ENCODE data around the gene MRI1. TPM values are rescaled to one million over a fixed set of nuclear protein-coding genes. Genes with fewer than 3 reads are reported as not detected.

MRI1 gene
- polyA plus RNA-seq (2013, experiment 1 of 4) = 21.9 TPM
- 19.9 TPM for polyA plus RNA-seq (2013, experiment 2 of 4)
- 19.6 TPM for polyA plus RNA-seq (2013, experiment 3 of 4)
- polyA plus RNA-seq (2013, experiment 4 of 4) = 21.3 TPM

DNA sequence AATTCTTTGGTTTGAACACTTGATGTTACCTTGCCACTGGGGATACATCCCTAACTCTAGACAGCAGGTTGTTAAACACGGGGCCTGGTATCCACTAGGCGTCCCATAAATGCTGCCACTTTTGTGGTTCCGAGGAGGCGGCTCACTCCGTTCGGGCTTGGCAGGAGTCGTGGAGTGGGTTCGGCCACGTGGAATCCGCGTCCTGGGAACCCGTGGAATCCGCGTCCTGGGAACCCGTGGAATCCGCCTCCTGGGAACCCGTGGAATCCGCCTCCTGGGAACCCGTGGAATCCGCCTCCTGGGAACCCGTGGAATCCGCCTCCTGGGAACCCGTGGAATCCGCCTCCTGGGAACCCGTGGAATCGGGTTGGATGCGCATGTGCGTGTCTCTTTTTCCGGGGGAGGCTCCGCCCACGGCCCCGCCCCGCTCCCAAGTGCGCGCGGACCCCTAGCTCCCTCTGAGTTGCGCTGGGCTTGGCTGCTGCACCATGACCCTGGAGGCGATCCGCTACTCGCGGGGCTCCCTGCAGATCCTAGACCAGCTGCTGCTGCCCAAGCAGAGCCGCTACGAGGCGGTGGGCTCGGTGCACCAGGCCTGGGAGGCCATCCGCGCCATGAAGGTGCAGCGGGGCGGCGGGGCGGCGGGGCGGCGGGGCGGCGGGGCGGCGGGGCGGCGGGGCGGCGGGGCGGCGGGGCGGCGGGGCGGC lies at the start of gene MRI1:
Gene MRI1 (plus strand): TSS at position 422 of the 707 bp plus-strand sequence. CDS start 67 bp downstream, at position 489.
- peaks cover 14% of the 10 kb centered on the region for H3K36me3 ChIP-seq (ENCODE audit: control insufficient read depth, insufficient read depth, low read length)
- peaks cover 6% of the 10 kb centered on the region for H3K27me3 ChIP-seq (ENCODE audit: control insufficient read depth, insufficient read depth, low read length, poor library complexity, severe bottlenecking)
- no peaks in the 10 kb centered on the region for H3K4me1 ChIP-seq (ENCODE audit: control insufficient read depth, insufficient read depth, low read length)
- peak within 1 kb of the TSS; percentile 53 for H3K4me3 ChIP-seq (ENCODE audit: insufficient read depth, low read depth, low read length)
- no peaks in the 10 kb centered on the region for H3K9me3 ChIP-seq (ENCODE audit: control insufficient read depth, low read length)
- no peak within 1 kb of the TSS for H3K27ac ChIP-seq (ENCODE audit: insufficient read depth, low read depth, low read length, poor library complexity, severe bottlenecking)
- 22 to 24% methylated on average over 65 to 66 of the region's 67 CpGs for WGBS, 2 experiments

DNA sequence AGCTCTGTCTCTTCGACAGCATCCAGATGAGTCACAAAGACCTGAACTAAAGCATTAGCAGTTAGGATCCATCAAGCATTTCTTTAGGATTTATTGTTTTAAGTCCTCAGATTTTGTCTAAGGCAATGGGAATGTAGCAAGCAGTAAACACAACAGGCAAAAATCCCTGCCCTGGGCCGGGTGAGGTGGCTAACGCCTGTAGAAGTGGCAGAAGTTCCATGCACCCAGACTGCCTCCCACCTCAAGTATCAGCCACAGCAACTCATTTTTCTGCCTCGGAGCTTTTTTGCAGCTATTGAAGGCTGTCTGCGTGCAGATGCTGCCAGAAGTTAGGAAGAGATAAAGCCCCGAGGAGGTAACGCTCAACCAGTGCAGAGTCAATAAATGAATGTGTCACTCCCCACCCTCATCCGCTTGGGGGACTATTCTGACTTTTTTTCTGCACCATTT lies 47.1 kb upstream of the MRI1 start:
- no peaks in the 10 kb centered on the region for H3K9me3 ChIP-seq (ENCODE audit: control insufficient read depth, low read length)
- H3K27ac ChIP-seq (ENCODE audit: insufficient read depth, low read depth, low read length, poor library complexity, severe bottlenecking) = no peak overlapping the region
- no peaks in the 10 kb centered on the region for H3K27me3 ChIP-seq (ENCODE audit: control insufficient read depth, insufficient read depth, low read length, poor library complexity, severe bottlenecking)
- H3K4me3 ChIP-seq (ENCODE audit: insufficient read depth, low read depth, low read length) = no peak overlapping the region
- H3K4me1 ChIP-seq (ENCODE audit: control insufficient read depth, insufficient read depth, low read length) = no peaks in the 10 kb centered on the region
- no peaks in the 10 kb centered on the region for H3K36me3 ChIP-seq (ENCODE audit: control insufficient read depth, insufficient read depth, low read length)
- 88 to 90% methylated on average over 8 of the region's 8 CpGs for WGBS, 2 experiments

DNA sequence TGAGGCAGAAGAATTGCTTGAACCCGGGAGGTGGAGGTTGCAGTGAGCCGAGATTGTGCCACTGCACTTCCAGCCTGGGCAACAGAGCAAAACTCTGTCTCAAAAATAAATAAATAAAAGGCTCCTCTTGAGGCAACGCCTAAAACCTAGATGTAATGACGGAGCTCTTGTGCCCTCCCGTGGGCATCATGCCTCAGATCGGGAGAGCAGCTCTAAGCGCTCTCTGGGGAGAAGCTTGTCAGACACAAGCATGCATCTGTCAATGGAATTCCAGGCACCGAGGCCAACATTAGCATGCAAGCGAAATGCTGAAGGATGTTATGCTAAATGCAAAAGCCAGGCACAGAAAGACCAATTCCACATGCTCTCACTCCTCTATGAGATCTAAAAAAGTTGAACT lies 45.6 kb upstream of the MRI1 start:
- Histone ChIP-seq H3K27ac (ENCODE audit: insufficient read depth, low read depth, low read length, poor library complexity, severe bottlenecking) (no peak overlapping the region), H3K9me3 (ENCODE audit: control insufficient read depth, low read length) (no peaks in the 10 kb centered on the region), H3K27me3 (ENCODE audit: control insufficient read depth, insufficient read depth, low read length, poor library complexity, severe bottlenecking) (no peaks in the 10 kb centered on the region), H3K4me1 (ENCODE audit: control insufficient read depth, insufficient read depth, low read length) (no peaks in the 10 kb centered on the region), H3K4me3 (ENCODE audit: insufficient read depth, low read depth, low read length) (no peak overlapping the region), H3K36me3 (ENCODE audit: control insufficient read depth, insufficient read depth, low read length) (no peaks in the 10 kb centered on the region)
- 45 to 46% methylated on average over 9 of the region's 9 CpGs for WGBS, 2 experiments

DNA sequence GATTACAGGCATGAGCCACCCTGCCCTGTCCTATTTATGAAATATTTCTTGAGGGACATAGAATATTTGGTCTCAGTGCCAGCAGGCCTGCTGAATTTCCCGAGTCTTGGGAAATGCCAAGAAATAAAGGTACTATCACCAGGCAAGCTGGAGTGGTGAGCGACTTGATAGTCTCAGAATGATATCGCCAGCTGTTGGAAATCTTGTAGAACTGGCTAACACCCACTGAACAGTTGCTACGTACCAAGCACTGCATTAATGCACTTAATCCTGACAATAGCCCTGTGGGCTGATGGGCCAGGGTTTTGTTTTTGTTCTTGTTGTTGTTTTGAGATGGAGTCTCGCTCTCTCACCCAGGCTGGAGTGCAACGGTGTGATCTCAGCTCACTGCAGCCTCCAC lies 42.2 kb upstream of the MRI1 start:
- Histone ChIP-seq H3K27ac (ENCODE audit: insufficient read depth, low read depth, low read length, poor library complexity, severe bottlenecking) (no peak overlapping the region), H3K27me3 (ENCODE audit: control insufficient read depth, insufficient read depth, low read length, poor library complexity, severe bottlenecking) (no peaks in the 10 kb centered on the region), H3K4me1 (ENCODE audit: control insufficient read depth, insufficient read depth, low read length) (no peaks in the 10 kb centered on the region), H3K36me3 (ENCODE audit: control insufficient read depth, insufficient read depth, low read length) (no peaks in the 10 kb centered on the region), H3K9me3 (ENCODE audit: control insufficient read depth, low read length) (no peaks in the 10 kb centered on the region), H3K4me3 (ENCODE audit: insufficient read depth, low read depth, low read length) (no peak overlapping the region)
- WGBS, 2 experiments = 91 to 94% methylated on average over 6 of the region's 6 CpGs

DNA sequence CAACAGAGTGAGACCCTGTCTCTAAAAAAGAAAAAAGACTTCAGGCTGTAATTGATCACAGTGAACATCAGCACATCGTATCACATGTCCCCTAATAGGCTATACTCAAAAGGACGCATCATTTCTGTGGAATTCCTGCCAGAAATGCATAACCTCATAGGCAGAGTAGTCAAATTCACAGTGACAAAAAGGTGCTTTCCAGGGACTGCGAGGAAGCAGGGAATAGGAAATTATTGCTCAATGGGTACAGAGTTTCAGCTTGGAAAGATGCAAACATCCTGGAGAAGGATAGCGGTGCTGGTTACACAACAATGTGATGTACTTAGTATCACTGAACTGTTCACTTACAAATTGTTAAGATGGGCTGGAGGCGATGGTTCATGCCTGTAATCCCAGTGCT lies 41.1 kb upstream of the MRI1 start:
- H3K36me3 ChIP-seq (ENCODE audit: control insufficient read depth, insufficient read depth, low read length) = no peaks in the 10 kb centered on the region
- no peak overlapping the region for H3K4me3 ChIP-seq (ENCODE audit: insufficient read depth, low read depth, low read length)
- no peaks in the 10 kb centered on the region for H3K4me1 ChIP-seq (ENCODE audit: control insufficient read depth, insufficient read depth, low read length)
- WGBS, 2 experiments = 92 to 96% methylated on average over 5 of the region's 5 CpGs
- H3K27ac ChIP-seq (ENCODE audit: insufficient read depth, low read depth, low read length, poor library complexity, severe bottlenecking) = no peak overlapping the region
- no peaks in the 10 kb centered on the region for H3K27me3 ChIP-seq (ENCODE audit: control insufficient read depth, insufficient read depth, low read length, poor library complexity, severe bottlenecking)
- H3K9me3 ChIP-seq (ENCODE audit: control insufficient read depth, low read length) = no peaks in the 10 kb centered on the region

DNA sequence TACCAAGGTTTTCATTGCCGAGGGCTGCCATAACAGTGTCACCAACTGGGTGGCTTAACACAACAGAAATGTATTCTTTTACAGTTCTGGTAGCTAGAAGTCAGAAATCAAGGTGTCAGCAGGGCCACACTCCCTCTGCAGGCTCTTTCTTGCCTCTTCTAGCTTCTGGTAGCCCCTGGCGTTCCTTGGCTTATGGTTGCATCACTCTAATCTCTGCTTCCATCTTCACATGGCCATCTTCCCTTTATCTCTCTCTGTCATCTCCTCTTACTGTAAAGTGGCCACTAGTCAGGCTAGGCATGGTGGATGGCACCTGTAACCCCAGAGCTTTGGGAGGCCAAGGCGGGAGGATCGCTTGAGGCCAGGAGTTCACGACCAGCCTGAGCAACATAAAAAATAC lies 38.0 kb upstream of the MRI1 start:
- H3K4me1 ChIP-seq (ENCODE audit: control insufficient read depth, insufficient read depth, low read length) = no peaks in the 10 kb centered on the region
- H3K27me3 ChIP-seq (ENCODE audit: control insufficient read depth, insufficient read depth, low read length, poor library complexity, severe bottlenecking) = no peaks in the 10 kb centered on the region
- H3K27ac ChIP-seq (ENCODE audit: insufficient read depth, low read depth, low read length, poor library complexity, severe bottlenecking) = no peak overlapping the region
- H3K4me3 ChIP-seq (ENCODE audit: insufficient read depth, low read depth, low read length) = no peak overlapping the region
- 93% methylated on average over 5 of the region's 5 CpGs for WGBS, 2 experiments
- H3K9me3 ChIP-seq (ENCODE audit: control insufficient read depth, low read length) = no peaks in the 10 kb centered on the region
- H3K36me3 ChIP-seq (ENCODE audit: control insufficient read depth, insufficient read depth, low read length) = no peaks in the 10 kb centered on the region

DNA sequence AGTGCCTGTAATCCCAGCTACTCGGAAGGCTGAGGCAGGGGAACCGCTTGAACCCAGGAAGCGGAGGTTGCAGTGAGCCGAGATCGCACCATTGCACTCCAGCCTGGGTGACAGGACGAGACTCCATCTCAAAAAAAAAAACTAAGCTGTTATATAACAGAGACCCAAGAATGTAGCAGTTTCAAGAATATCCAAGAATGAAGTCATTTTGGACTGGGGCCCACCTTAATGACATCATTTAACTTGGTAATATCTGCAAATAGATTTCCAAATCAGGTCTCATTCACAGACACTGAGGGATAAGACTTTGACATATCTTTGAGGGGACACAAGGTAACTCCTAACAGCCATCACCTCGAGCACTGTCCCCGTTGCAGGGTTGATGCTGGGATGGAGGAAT lies 36.5 kb upstream of the MRI1 start:
- H3K27ac ChIP-seq (ENCODE audit: insufficient read depth, low read depth, low read length, poor library complexity, severe bottlenecking) = no peak overlapping the region
- H3K27me3 ChIP-seq (ENCODE audit: control insufficient read depth, insufficient read depth, low read length, poor library complexity, severe bottlenecking) = no peaks in the 10 kb centered on the region
- H3K4me1 ChIP-seq (ENCODE audit: control insufficient read depth, insufficient read depth, low read length) = no peaks in the 10 kb centered on the region
- no peak overlapping the region for H3K4me3 ChIP-seq (ENCODE audit: insufficient read depth, low read depth, low read length)
- no peaks in the 10 kb centered on the region for H3K9me3 ChIP-seq (ENCODE audit: control insufficient read depth, low read length)
- no peaks in the 10 kb centered on the region for H3K36me3 ChIP-seq (ENCODE audit: control insufficient read depth, insufficient read depth, low read length)
- WGBS, 2 experiments = 87 to 88% methylated on average over 8 of the region's 8 CpGs

DNA sequence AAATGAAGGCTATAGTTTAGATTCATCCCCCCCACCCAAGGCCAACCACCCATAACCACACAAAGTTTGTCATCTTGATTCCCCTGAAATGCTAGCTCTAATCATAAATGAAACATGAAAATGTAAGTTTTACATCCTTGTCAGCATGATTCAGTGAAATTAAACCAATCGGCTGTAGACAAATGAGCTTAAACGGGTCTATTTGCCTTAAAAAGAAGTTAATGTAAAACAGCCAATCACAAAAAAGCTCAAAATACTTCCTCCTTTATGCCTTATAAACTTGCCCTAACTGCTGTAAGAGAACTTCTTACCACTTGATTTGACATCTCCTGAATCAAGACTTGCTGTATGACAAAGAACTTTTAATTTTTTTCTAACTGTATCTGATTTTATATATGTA lies 34.5 kb upstream of the MRI1 start:
- WGBS, 2 experiments = 94 to 95% methylated on average over 2 of the region's 2 CpGs
- no peak overlapping the region for H3K27ac ChIP-seq (ENCODE audit: insufficient read depth, low read depth, low read length, poor library complexity, severe bottlenecking)
- H3K36me3 ChIP-seq (ENCODE audit: control insufficient read depth, insufficient read depth, low read length) = no peaks in the 10 kb centered on the region
- H3K4me1 ChIP-seq (ENCODE audit: control insufficient read depth, insufficient read depth, low read length) = no peaks in the 10 kb centered on the region
- H3K9me3 ChIP-seq (ENCODE audit: control insufficient read depth, low read length) = no peaks in the 10 kb centered on the region
- H3K27me3 ChIP-seq (ENCODE audit: control insufficient read depth, insufficient read depth, low read length, poor library complexity, severe bottlenecking) = no peaks in the 10 kb centered on the region
- no peak overlapping the region for H3K4me3 ChIP-seq (ENCODE audit: insufficient read depth, low read depth, low read length)

DNA sequence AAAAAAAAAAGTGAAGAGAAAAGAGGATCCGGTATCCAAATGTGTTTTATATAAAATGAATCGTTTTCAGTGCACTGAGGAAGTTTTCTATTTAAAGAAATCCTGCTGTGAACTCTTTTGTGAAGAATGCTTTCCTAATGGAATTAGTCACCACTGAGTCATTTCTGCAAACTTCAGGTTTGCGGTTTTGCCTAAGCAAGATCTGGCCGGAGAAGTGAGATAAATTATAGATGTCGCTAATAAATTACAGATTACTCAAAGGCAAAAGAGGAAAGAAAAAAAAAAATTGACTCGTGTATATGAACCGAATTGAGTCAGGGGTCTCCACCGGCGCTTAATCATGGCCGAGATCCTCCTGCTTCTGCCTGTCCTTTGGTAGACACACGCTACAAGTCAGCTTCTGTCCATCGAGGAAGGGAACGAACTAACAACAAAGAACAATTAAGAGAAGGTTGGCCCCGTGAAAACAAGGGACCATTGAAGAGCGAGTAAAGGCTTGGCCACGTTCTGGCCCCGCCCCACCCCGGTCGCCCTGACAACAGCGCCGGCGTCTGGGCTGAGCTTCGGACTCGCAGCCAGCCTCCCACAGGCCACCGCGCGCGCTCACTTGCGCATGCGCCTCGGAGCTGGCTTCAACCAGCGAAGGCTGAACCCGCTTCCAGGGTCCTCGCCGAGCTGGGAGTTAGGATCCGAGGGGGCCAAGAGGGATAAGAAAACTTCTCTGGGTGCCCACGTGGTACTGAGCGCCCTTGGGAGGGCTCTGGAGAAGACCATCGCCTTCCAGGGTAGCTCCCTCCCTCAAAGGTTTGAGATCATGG lies 33.0 kb upstream of the MRI1 start:
- H3K9me3 ChIP-seq (ENCODE audit: control insufficient read depth, low read length) = no peaks in the 10 kb centered on the region
- H3K27me3 ChIP-seq (ENCODE audit: control insufficient read depth, insufficient read depth, low read length, poor library complexity, severe bottlenecking) = no peaks in the 10 kb centered on the region
- 6 to 7% methylated on average over 39 of the region's 39 CpGs for WGBS, 2 experiments
- H3K4me3 ChIP-seq (ENCODE audit: insufficient read depth, low read depth, low read length) = peak overlapping the region; percentile 60
- no peaks in the 10 kb centered on the region for H3K4me1 ChIP-seq (ENCODE audit: control insufficient read depth, insufficient read depth, low read length)
- peak overlapping the region; percentile 91 for H3K27ac ChIP-seq (ENCODE audit: insufficient read depth, low read depth, low read length, poor library complexity, severe bottlenecking)
- no peaks in the 10 kb centered on the region for H3K36me3 ChIP-seq (ENCODE audit: control insufficient read depth, insufficient read depth, low read length)

DNA sequence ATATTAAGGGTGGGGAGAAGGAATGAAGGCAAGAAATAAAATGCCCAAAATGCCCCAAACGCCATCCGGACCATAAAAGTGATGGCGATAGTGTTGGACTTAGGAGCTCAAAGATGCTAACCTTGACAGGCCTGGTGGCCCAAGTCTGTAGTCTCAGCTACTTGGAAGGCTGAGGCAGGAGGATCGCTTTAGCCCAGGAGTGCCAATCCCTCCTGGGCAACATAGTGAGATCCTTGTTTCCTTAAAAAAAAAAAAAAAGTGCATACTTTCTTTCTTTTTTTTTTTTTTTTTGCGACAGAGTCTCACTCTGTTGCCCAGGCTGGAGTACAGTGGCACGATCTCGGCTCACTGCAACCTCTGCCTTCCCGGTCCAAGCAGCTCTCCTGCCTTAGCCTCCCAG lies 32.0 kb upstream of the MRI1 start:
- Histone ChIP-seq H3K36me3 (ENCODE audit: control insufficient read depth, insufficient read depth, low read length) (no peaks in the 10 kb centered on the region), H3K4me1 (ENCODE audit: control insufficient read depth, insufficient read depth, low read length) (no peaks in the 10 kb centered on the region), H3K27me3 (ENCODE audit: control insufficient read depth, insufficient read depth, low read length, poor library complexity, severe bottlenecking) (no peaks in the 10 kb centered on the region), H3K4me3 (ENCODE audit: insufficient read depth, low read depth, low read length) (peak overlapping the region; percentile 60), H3K27ac (ENCODE audit: insufficient read depth, low read depth, low read length, poor library complexity, severe bottlenecking) (no peak overlapping the region), H3K9me3 (ENCODE audit: control insufficient read depth, low read length) (no peaks in the 10 kb centered on the region)
- WGBS, 2 experiments = 93 to 97% methylated on average over 8 of the region's 8 CpGs
